Adrenal gland (tissue), 5 donors: ENCODE measurements around the gene ARHGAP30.

ENCODE experiments used
- CTCF ChIP-seq, 6 experiments: fragments of 450-650 bp in 4 of 6; fragments of 200-600 bp in 2 of 6; sonication (generic) in 1 of 6; IDR thresholded peaks; 1 replicate in 5 of 6; 2 replicates in 1 of 6; pipeline versions ENCODE4 v1.5.1 to v1.8.0; 2016 to 2021; ENCODE audit warnings: antibody characterized with exemption in 6 of 6, mild to moderate bottlenecking in 2 of 6, moderate library complexity in 1 of 6
- POLR2A ChIP-seq, 2 donors: fragments of 450-650 bp; IDR thresholded peaks; one replicate each; pipeline ENCODE4 v1.6.1; 2017; ENCODE audit warnings: antibody characterized with exemption in 2 of 2, mild to moderate bottlenecking in 2 of 2, moderate library complexity in 1 of 2
- donor health status: DM: no; HTN: no; CAD: no.

- TF ChIP-seq CTCF (IDR thresholded peaks at IDR 0.05) (no peak), POLR2A (IDR thresholded peaks at IDR 0.05) (no peak)
Observed at GRCh38 chr1:161039546-161039945, 30.1 kb downstream of the ARHGAP30 start.
